OCI-LY7 (cell line): ENCODE measurements around the gene HNRNPU.

Experiments
- EZH2phosphoT487 ChIP-seq: fragments of 200-600 bp; sonication (generic); IDR thresholded peaks from 2 replicates; pipeline ENCODE4 v1.6.1; 2018; ENCODE audit warnings: low read depth, borderline replicate concordance, mild to moderate bottlenecking, mixed run types, antibody characterized with exemption, low read length, moderate library complexity, mixed read lengths
- TF ChIP-seq, protein P1 (sequence below): fragments of 200-600 bp; sonication (generic); conservative IDR thresholded peaks from 2 replicates; pipeline ENCODE4 v1.5.1; 2014; ENCODE audit warnings: mild to moderate bottlenecking, antibody characterized with exemption, low read length, moderate library complexity, mixed read lengths

DNA sequence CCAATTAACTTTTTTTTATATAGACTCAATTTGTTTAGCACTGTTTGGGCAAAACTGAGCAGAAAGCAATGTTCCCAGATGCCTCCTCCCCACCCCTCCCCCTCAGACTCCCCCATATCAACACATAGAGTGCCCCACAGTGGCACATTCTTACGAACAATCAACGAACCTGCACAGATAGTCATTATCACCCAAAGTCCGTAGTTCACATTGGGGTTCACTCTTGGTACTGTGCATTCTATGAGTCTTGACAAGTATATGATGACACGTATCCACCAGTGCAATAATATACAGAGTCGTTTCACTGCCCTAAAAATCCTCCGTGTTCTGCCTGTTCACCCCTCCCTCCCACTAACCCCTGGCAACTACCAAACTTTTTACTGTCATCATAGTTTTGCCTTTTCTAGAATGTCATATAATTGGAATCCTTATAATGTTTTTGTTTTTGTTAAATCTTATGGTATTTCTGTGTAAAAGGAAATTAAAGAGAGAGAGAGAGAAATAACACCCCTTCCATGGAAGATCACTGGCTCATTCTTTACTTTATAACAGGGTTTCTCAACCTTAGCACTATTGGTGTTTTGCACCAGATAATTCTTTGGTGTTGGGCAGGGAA, 37.2 kb upstream of the HNRNPU start:
- TF ChIP-seq, protein P1, sequence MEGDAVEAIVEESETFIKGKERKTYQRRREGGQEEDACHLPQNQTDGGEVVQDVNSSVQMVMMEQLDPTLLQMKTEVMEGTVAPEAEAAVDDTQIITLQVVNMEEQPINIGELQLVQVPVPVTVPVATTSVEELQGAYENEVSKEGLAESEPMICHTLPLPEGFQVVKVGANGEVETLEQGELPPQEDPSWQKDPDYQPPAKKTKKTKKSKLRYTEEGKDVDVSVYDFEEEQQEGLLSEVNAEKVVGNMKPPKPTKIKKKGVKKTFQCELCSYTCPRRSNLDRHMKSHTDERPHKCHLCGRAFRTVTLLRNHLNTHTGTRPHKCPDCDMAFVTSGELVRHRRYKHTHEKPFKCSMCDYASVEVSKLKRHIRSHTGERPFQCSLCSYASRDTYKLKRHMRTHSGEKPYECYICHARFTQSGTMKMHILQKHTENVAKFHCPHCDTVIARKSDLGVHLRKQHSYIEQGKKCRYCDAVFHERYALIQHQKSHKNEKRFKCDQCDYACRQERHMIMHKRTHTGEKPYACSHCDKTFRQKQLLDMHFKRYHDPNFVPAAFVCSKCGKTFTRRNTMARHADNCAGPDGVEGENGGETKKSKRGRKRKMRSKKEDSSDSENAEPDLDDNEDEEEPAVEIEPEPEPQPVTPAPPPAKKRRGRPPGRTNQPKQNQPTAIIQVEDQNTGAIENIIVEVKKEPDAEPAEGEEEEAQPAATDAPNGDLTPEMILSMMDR, result no peak
- no peak for TF ChIP-seq EZH2phosphoT487
